GM23338 (cell line): ENCODE results near the gene GPR108.

ENCODE experiments used
- CTCF ChIP-seq, 2 experiments: fragments of 200-600 bp in 1 of 2; sonication (generic) in 1 of 2; conservative IDR thresholded peaks; 2 replicates each; pipeline versions ENCODE4 v1.5.1 to v1.6.1; 2016 to 2017; ENCODE audit warnings: antibody characterized with exemption in 2 of 2, low read depth in 2 of 2, mild to moderate bottlenecking in 2 of 2, moderate library complexity in 1 of 2
- EZH2 ChIP-seq: fragments of 200-600 bp; sonication (generic); IDR thresholded peaks from one replicate; pipeline ENCODE4 v1.8.0; 2017; ENCODE audit warnings: antibody characterized with exemption, mild to moderate bottlenecking, low read depth; ENCODE audit not compliant: unreplicated experiment
- POLR2AphosphoS5 ChIP-seq: IDR thresholded peaks from 2 replicates; pipeline ENCODE4 v1.6.1; 2016; ENCODE audit warnings: antibody characterized with exemption, low read depth
- REST ChIP-seq: IDR thresholded peaks from one replicate; pipeline ENCODE4 v1.6.1; 2018; ENCODE audit warnings: antibody characterized with exemption; ENCODE audit not compliant: unreplicated experiment

GRCh38 chr19:6694147-6694815 is 43.1 kb downstream of the GPR108 start:
- TF ChIP-seq CTCF (conservative IDR thresholded peaks at IDR 0.05; ENCODE audit: low read depth in 2 of 2): no peak
- TF ChIP-seq REST: no peak
- TF ChIP-seq POLR2AphosphoS5: no peak
- TF ChIP-seq EZH2: no peak
